ENCODE measurements around the gene HOXB3.

GRCh38 chr17:48556576-48557401 lies 33.3 kb downstream of the HOXB3 start:
- TF ChIP-seq CTCF (IDR thresholded peaks at IDR 0.05; ENCODE audit: poor library complexity, severe bottlenecking) (no peak), RAD21 (conservative IDR thresholded peaks at IDR 0.05) (no peak), EZH2 (IDR thresholded peaks at IDR 0.05; ENCODE audit: borderline replicate concordance, insufficient read depth, low read length, poor library complexity, severe bottlenecking) (no peak), TAF1 (IDR thresholded peaks at IDR 0.05; ENCODE audit: low read depth) (no peak), SMC3 (conservative IDR thresholded peaks at IDR 0.05; ENCODE audit: poor library complexity) (no peak)
- TF ChIP-seq, protein P1, sequence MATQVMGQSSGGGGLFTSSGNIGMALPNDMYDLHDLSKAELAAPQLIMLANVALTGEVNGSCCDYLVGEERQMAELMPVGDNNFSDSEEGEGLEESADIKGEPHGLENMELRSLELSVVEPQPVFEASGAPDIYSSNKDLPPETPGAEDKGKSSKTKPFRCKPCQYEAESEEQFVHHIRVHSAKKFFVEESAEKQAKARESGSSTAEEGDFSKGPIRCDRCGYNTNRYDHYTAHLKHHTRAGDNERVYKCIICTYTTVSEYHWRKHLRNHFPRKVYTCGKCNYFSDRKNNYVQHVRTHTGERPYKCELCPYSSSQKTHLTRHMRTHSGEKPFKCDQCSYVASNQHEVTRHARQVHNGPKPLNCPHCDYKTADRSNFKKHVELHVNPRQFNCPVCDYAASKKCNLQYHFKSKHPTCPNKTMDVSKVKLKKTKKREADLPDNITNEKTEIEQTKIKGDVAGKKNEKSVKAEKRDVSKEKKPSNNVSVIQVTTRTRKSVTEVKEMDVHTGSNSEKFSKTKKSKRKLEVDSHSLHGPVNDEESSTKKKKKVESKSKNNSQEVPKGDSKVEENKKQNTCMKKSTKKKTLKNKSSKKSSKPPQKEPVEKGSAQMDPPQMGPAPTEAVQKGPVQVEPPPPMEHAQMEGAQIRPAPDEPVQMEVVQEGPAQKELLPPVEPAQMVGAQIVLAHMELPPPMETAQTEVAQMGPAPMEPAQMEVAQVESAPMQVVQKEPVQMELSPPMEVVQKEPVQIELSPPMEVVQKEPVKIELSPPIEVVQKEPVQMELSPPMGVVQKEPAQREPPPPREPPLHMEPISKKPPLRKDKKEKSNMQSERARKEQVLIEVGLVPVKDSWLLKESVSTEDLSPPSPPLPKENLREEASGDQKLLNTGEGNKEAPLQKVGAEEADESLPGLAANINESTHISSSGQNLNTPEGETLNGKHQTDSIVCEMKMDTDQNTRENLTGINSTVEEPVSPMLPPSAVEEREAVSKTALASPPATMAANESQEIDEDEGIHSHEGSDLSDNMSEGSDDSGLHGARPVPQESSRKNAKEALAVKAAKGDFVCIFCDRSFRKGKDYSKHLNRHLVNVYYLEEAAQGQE (IDR thresholded peaks at IDR 0.05; ENCODE audit: borderline replicate concordance): no peak

Data from neural cell (in vitro differentiated cells).